K562 (cell line): ENCODE results near the gene UNC45A. TPM values are rescaled to one million over a fixed set of nuclear protein-coding genes. Genes with fewer than 3 reads are reported as not detected.
A peak's percentile ranks its signal among the peaks of the same experiment; 100 is the strongest.

Experiments
- ARID4B ChIP-seq: sonication (generic); formaldehyde crosslinking; IDR thresholded peaks from 2 replicates; pipeline ENCODE4 v1.8.0; 2022; ENCODE audit warnings: mild to moderate bottlenecking, missing genetic modification reagents
- BCOR ChIP-seq: fragments of 450-650 bp; IDR thresholded peaks from 2 replicates; pipeline ENCODE4 v1.6.1; 2016
- EP300 ChIP-seq: IDR thresholded peaks from 2 replicates; pipeline ENCODE4 v1.6.1; 2012; ENCODE audit warnings: low read length, improper control_type of control experiment
- FOXK1 ChIP-seq: sonication (generic); formaldehyde crosslinking; IDR thresholded peaks from 2 replicates; pipeline ENCODE4 v1.8.0; 2022; ENCODE audit warnings: missing genetic modification reagents, mild to moderate bottlenecking, borderline replicate concordance
- ILF3 ChIP-seq: fragments of 450-650 bp; IDR thresholded peaks from 2 replicates; pipeline ENCODE4 v1.6.1; 2018; ENCODE audit warnings: antibody characterized with exemption, mild to moderate bottlenecking, moderate library complexity, borderline replicate concordance
- RBM39 ChIP-seq: fragments of 200-400 bp; formaldehyde crosslinking; optimal IDR thresholded peaks from 2 replicates; pipeline ENCODE3; 2018; ENCODE audit warnings: low read depth, low read length
- SAFB ChIP-seq: fragments of 200-400 bp; formaldehyde crosslinking; IDR thresholded peaks from 2 replicates; pipeline ENCODE4 v1.6.1; 2017; ENCODE audit warnings: low read depth, low read length, borderline replicate concordance
- ZBTB49 ChIP-seq: sonication (generic); formaldehyde crosslinking; IDR thresholded peaks from 2 replicates; pipeline ENCODE4 v1.8.0; 2022; ENCODE audit warnings: missing genetic modification reagents, mild to moderate bottlenecking, borderline replicate concordance
- ZFP30 ChIP-seq: fragments of 250-450 bp; sonication (Bioruptor Pico); IDR thresholded peaks from 2 replicates; pipeline ENCODE4 v1.8.0; 2022; ENCODE audit warnings: moderate library complexity, mild to moderate bottlenecking, inconsistent platforms, borderline replicate concordance
- ZNF644 ChIP-seq: fragments of 200-800 bp; sonication (Bioruptor generic); IDR thresholded peaks from 2 replicates; pipeline ENCODE4 v1.6.1; 2016; ENCODE audit warnings: low read depth, missing genetic modification characterization, missing compliant biosample characterization
- polyA plus RNA-seq, 8 experiments: library from polyadenylated mRNA; depleted of rRNA in 4 of 8; stranded (reverse) in 5 of 8; unstranded in 3 of 8; fragments of >200 nt; fragmentation: Nextera tagmentation in 2 of 8; fragmentation: Illumina TruSeq in 1 of 8; extraction: Ambion mirVana in 2 of 8; extraction: Trizol in 1 of 8; gene quantifications; 2 replicates each; pipeline versions ENCODE4 v1.2.1 to v1.2.3, GENCODE V29; 2011 to 2014; ENCODE audit warnings: inconsistent platforms in 1 of 8, missing spikeins in 1 of 8
- total RNA-seq, 7 experiments: library from RNA; depleted of rRNA in 6 of 7; stranded (reverse); fragments of >200 nt in 6 of 7; fragmentation: Illumina TruSeq in 2 of 7; extraction: Trizol in 2 of 7; gene quantifications; 2 replicates each; pipeline versions ENCODE4 v1.2.1 to v1.2.3, GENCODE V29; 2011 to 2021; ENCODE audit warnings: low replicate concordance in 1 of 7

The UNC45A gene
- total and polyA plus RNA-seq, 9 of the 15 experiments (the other 6 are each of a cell fraction or from before 2014, with no cell fraction given): 22.4 to 79.3 (median 43.7) TPM

GRCh38 chr15:90895571-90896117 is 39.4 kb upstream of the UNC45A start (continued):
- TF ChIP-seq ARID4B (CRISPR knock-in tag): no peak
- TF ChIP-seq EP300: peak; percentile 66
- TF ChIP-seq ZBTB49: no peak
- TF ChIP-seq BCOR: 0 out of 2 replicates have a peak, but pooled peaks have one; percentile 43
- no peak for TF ChIP-seq ZNF644 (tag)
- no peak for TF ChIP-seq SAFB
- TF ChIP-seq ZFP30: no peak
- no peak for TF ChIP-seq RBM39
- no peak for TF ChIP-seq ILF3
- TF ChIP-seq FOXK1 (CRISPR knock-in tag): no peak
